Fibroblast of villous mesenchyme (primary cell): ENCODE data around the gene NETO1. TPM values are rescaled to one million over a fixed set of nuclear protein-coding genes. Genes with fewer than 3 reads are reported as not detected.

Experiments used
- small RNA-seq: library from RNA; depleted of rRNA; stranded (forward); fragments of <200 nt; gene quantifications from one replicate; pipeline ENCODE3, GENCODE V24; 2012
- total RNA-seq: library from RNA; depleted of rRNA; stranded (reverse); fragments of >200 nt; gene quantifications from 2 replicates; pipeline ENCODE4 v1.2.3, GENCODE V29; 2012

The NETO1 gene
- total RNA-seq, 1 donor, result 5.6 TPM

Small RNA genes within 50 kb of the gene (small RNA-seq; reads per million reads assigned to genes)
- gene MIR548AV (not detected), gene RNA5SP460 (not detected)
